Activated T-cell treated with anti-CD3 and anti-CD28 coated beads, Interleukin-2, amount 50 U/mL, for 72 hours (primary cell): ENCODE results near the gene NFATC1. TPM values are rescaled to one million over a fixed set of nuclear protein-coding genes. Genes with fewer than 3 reads are reported as not detected.

Experiments used
- ATAC-seq, 2 donors: fragments of 150-1000 bp; cut with Tn5 transposase; replicated peaks in 1 of 2; 2 replicates each; pipeline ENCODE4 v1.10.0; 2021; ENCODE audit warnings: moderate library complexity in 2 of 2, mild to moderate bottlenecking in 1 of 2
- DNase-seq, 2 donors: peaks; one replicate each; pipeline ENCODE4 v3.0.0; 2021 to 2022; ENCODE audit warnings: mixed read lengths in 1 of 2
- H3K27ac Mint-ChIP-seq: one replicate; pipeline ENCODE4 v1.8.0; 2022; ENCODE audit warnings: mild to moderate bottlenecking, moderate library complexity, mixed read lengths
- H3K27me3 Mint-ChIP-seq: one replicate; pipeline ENCODE4 v1.8.0; 2022; ENCODE audit warnings: low read depth, mixed read lengths
- H3K36me3 Mint-ChIP-seq, 2 donors: one replicate each; pipeline ENCODE4 v1.8.0; 2022; ENCODE audit warnings: mixed read lengths in 2 of 2, mild to moderate bottlenecking in 1 of 2; ENCODE audit not compliant: insufficient read depth in 2 of 2
- H3K4me1 Mint-ChIP-seq: one replicate; pipeline ENCODE4 v1.8.0; 2022; ENCODE audit warnings: low read depth, mixed read lengths
- H3K4me3 Mint-ChIP-seq, 2 donors: one replicate each; pipeline ENCODE4 v1.8.0; 2022; ENCODE audit warnings: mild to moderate bottlenecking in 2 of 2, mixed read lengths in 2 of 2, moderate library complexity in 2 of 2
- H3K9me3 Mint-ChIP-seq, 2 donors: one replicate each; pipeline ENCODE4 v1.8.0; 2022; ENCODE audit warnings: mixed read lengths in 2 of 2
- total RNA-seq, 2 donors: library from RNA; stranded (reverse); gene quantifications; one replicate each; pipeline ENCODE4 v1.2.3, GENCODE V29; 2022

NFATC1 gene
- total RNA-seq, 2 donors from 2014 or later: 70.4 to 86.0 TPM

DNA sequence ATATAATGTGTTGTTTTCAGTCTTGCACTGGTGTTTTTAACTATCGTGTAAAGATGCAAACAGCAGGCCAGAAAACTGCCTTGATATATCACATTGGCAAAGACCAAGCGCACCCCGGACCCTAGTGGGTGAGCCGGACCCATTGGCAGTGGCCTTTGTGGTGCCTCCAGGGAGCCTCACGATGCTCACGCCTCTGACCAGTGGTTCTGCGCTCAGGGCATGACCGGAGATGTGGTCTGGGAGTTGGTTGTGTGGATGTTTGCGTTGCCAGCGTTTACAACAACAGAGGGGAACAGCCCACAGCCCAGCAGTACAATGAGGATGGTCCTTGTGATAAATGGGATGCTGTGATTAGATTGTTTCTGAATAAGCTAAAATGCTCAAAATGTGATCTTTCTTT is 32.6 kb downstream of the NFATC1 start:
- ATAC-seq (no peak), DNase-seq (no peak)
- H3K27ac Mint-ChIP-seq: no peak overlapping the region
- no peak overlapping the region for H3K4me3 Mint-ChIP-seq
- peaks cover 25% of the 10 kb centered on the region for H3K4me1 Mint-ChIP-seq
- no peaks in the 10 kb centered on the region for H3K27me3 Mint-ChIP-seq
- peaks cover 8 to 14% of the 10 kb centered on the region in 2 donors for H3K36me3 Mint-ChIP-seq
- H3K9me3 Mint-ChIP-seq: no peaks in the 10 kb centered on the region

DNA sequence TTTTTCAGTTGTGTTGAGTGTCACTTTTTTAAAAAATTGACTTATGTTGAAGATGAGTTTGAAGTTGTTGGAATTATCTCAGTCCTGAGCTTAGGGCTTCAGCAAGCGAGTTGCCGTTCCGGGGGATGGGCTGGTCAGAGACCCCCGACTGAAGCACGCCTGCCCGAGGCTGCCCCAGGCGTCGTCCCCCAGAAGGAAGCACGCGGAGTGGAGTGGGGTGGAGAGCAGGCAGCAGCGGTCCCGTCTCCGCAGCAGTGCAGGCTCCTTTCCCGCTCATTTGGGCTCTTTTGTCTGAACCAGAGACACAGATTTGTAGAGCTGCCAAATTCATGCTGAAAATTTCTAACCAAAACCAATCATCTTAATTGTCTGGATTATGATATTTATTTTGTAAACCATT is 33.7 kb downstream of the NFATC1 start:
- H3K4me1 Mint-ChIP-seq: peaks cover 22% of the 10 kb centered on the region
- DNase-seq: no peak
- ATAC-seq: no peak
- no peak overlapping the region for H3K27ac Mint-ChIP-seq
- H3K27me3 Mint-ChIP-seq: no peaks in the 10 kb centered on the region
- no peaks in the 10 kb centered on the region for H3K9me3 Mint-ChIP-seq
- no peak overlapping the region for H3K4me3 Mint-ChIP-seq
- H3K36me3 Mint-ChIP-seq: peaks cover 7 to 12% of the 10 kb centered on the region in 2 donors

DNA sequence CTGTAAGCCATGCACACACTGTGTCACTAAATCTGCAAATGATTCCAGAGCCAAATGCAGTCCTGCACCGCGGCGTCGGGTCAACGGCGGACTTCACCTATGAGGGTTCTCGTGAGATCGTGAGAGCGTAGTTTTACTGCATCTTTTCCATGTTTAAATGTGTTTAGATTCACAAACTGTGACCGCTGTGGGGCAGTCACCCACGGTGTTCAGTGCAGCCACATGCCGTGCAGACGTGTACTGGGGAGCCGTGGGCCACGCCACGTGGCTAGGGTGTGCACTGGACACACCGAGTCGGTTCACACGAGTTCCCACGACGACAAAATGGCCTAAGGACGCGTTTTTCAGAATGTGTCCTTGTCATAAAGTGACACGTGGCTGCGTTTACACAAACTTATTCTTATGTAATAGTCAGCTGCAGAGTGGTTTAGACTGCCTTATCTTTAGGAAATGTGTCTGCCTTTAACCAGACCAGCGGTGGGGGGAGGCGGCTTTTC is 34.1 kb downstream of the NFATC1 start:
- Mint-ChIP-seq H3K4me3 (no peak overlapping the region), H3K27ac (no peak overlapping the region), H3K36me3 (peaks cover 3 to 8% of the 10 kb centered on the region in 2 donors), H3K4me1 (peaks cover 22% of the 10 kb centered on the region), H3K27me3 (no peaks in the 10 kb centered on the region), H3K9me3 (no peaks in the 10 kb centered on the region)
- no peak for ATAC-seq
- DNase-seq: no peak

DNA sequence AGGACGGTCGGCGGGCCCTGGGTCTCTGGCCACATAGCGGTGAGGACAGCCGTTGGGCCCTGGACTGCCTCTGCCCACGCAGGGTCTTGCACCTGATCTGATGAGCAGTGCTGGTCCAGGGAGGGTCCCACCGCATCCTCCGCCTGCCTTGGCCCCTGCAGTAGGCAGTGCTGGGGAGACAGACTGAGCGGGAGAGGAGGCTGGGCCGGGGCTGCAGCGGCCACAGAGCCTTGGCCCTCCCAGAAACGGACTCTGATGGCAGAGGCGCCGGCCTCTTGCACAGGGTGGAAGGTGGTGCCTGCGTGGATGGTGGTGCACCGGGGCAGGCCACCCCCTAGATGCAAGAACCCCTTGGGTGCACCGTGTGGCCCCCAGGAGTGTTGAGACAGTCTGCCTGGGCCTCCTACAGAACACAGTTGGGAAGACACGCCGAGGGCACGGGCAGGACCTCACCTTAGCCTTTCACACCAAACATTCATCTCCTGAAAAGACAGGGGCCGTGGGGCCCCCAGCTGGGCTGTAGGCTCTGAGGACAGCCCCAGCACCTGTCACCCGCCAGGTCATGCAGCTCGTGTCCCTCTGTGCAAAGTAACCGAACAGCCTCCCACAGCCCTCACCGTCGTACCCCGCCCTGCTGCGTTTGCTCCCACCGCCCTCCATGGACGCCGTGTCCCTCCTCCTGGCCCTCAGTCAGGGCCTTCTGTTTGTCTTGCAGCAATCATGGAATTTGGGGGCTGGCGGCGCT is 36.8 kb downstream of the NFATC1 start:
- Mint-ChIP-seq H3K9me3 (no peaks in the 10 kb centered on the region), H3K4me3 (no peak overlapping the region), H3K36me3 (peaks cover 7 to 9% of the 10 kb centered on the region in 2 donors), H3K27me3 (no peaks in the 10 kb centered on the region), H3K4me1 (peaks cover 27% of the 10 kb centered on the region), H3K27ac (no peak overlapping the region)
- no peak for ATAC-seq
- DNase-seq: no peak

DNA sequence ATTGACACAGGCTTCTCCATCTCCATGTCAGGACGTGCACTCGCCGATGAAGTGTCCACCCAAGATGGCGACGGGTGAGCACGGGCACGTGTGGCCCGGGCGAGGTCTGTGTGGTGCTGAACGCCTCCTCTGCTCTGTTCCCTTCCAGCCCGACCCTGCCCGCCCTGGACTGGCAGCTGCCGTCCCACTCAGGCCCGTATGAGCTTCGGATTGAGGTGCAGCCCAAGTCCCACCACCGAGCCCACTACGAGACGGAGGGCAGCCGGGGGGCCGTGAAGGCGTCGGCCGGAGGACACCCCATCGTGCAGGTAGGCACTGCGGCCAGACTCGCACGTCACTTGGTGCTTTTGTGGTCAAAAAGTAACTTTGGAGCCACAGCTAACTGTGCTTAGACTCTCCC is 37.7 kb downstream of the NFATC1 start:
- Mint-ChIP-seq H3K4me1 (peaks cover 34% of the 10 kb centered on the region), H3K4me3 (no peak overlapping the region), H3K9me3 (no peaks in the 10 kb centered on the region), H3K27me3 (no peaks in the 10 kb centered on the region), H3K27ac (no peak overlapping the region), H3K36me3 (peaks cover 9 to 14% of the 10 kb centered on the region in 2 donors)
- DNase-seq (no peak), ATAC-seq (no peak)

DNA sequence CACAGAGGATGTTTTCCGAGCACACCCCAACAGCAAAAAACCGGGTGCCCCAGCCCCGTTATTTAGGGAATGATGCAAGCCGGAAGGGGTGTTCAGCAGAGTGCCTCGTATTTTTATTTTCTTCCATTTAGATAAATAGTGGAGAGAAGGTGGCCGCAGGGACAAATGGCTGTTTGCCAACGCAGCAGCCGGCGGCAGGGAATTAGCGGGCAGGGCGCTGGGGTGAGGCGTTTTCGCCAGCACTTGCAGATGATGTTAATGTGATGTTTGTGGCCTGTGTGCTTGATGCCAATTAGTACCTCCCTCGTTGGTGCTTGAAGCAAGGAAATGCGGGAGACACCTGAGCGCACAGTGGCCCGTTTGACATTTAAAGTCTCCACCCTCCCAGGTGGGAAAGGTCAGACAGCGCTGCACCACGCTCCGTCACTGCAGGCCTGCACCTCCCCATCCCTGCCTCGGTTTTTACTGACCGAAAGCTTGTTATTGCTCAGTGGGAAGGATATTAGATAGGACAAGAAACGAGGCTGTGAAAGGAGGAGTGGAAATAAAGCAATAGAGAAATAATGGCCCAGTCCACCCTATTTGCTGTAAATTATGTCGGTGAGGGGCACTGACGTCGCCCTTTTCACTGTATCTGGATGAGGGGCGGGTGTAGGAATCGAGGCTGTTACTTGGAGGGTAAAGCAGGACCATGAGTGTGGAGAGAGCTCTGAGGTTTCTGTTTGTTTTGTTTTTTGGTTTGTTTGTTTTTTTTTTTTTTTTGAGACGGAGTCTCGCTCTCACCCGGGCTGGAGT is 39.1 kb downstream of the NFATC1 start:
- Mint-ChIP-seq H3K36me3 (peaks cover 11 to 14% of the 10 kb centered on the region in 2 donors), H3K4me1 (peaks cover 41% of the 10 kb centered on the region), H3K9me3 (no peaks in the 10 kb centered on the region), H3K4me3 (peak overlapping the region; percentile 32 to 59), H3K27me3 (no peaks in the 10 kb centered on the region), H3K27ac (peak overlapping the region; percentile 69)
- no peak for DNase-seq
- ATAC-seq: no peak

DNA sequence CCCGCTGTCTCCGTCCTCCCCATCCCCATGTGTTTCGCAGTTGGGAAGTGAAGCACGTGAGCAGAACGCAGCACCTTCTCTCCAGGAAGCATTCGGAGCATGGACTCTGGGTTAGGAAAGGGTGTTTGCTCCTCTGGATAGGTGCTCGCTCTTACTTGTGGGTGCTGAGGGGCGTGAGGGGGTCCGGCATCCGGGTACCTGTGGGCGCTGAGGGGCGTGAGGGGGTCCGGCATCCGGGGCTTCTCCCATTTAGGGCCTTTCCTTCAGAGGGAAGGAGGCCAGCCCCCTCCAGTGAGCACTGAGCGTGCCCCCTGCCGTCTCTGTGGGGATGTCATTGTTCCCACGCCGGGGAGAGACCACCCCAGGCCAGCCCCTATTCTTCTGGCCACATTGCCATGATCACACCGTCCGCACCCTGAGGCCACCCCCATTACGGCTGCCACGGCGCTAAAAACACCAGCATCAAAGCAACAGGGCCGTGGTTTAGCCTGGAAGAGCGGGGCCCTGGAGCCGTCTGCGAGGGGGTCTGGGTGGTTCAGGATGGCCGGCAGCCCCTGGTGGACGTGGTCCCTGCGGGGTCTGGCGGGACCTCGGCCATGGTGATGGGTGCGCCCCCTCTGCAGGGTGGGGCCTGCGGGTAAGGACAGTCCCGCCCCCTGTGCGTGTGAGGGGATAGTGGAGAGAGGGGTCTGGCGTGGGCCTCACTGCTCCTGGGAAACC is 41.0 kb downstream of the NFATC1 start:
- Mint-ChIP-seq H3K27ac (no peak overlapping the region), H3K9me3 (no peaks in the 10 kb centered on the region), H3K4me3 (no peak overlapping the region), H3K4me1 (peaks cover 48% of the 10 kb centered on the region), H3K36me3 (peaks cover 13 to 14% of the 10 kb centered on the region in 2 donors), H3K27me3 (no peaks in the 10 kb centered on the region)
- no peak for DNase-seq
- no peak for ATAC-seq

DNA sequence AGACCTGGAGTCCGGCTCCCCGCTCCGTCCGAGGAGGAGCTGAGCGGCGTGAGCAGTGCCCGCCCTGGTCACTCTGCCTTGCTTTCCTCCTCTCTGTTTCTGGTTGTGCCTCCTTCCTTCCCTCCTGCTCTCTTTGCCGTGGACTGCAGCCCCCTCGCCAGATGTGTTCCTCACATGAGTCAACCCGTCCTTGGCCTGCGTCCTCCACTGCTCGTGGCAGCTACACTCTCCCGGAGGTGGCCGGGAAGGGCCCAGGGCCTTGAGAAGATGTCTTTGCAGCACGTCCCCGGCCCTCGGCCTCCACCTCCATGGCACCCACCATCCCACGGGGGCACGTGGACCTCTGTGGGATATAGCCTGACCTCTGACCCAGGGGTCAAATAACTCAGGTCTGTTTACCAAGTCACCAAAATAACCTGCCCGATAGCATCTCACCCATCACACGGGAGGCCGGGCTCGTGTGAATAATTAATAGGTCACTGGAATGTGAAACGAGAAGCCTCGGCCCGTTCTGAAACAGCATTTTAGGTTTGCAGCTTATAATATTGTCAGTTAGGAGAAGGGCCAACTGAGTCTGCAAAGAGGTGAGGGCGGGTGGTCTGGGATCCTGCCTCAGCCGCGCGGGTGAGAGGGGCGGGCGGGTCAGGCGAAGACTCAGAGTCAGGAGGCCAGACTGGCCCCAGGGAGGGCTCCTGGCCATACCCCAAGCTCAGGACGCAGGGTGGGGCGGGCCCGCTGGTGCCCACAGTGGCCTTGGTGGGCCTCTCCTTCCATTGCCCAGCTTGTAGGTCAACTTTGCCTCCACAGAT is 42.6 kb downstream of the NFATC1 start:
- ATAC-seq (no peak), DNase-seq (no peak)
- peaks cover 50% of the 10 kb centered on the region for H3K4me1 Mint-ChIP-seq
- no peaks in the 10 kb centered on the region for H3K27me3 Mint-ChIP-seq
- no peaks in the 10 kb centered on the region for H3K9me3 Mint-ChIP-seq
- H3K36me3 Mint-ChIP-seq: peaks cover 13 to 14% of the 10 kb centered on the region in 2 donors
- no peak overlapping the region for H3K4me3 Mint-ChIP-seq
- H3K27ac Mint-ChIP-seq: peak overlapping the region; percentile 24

DNA sequence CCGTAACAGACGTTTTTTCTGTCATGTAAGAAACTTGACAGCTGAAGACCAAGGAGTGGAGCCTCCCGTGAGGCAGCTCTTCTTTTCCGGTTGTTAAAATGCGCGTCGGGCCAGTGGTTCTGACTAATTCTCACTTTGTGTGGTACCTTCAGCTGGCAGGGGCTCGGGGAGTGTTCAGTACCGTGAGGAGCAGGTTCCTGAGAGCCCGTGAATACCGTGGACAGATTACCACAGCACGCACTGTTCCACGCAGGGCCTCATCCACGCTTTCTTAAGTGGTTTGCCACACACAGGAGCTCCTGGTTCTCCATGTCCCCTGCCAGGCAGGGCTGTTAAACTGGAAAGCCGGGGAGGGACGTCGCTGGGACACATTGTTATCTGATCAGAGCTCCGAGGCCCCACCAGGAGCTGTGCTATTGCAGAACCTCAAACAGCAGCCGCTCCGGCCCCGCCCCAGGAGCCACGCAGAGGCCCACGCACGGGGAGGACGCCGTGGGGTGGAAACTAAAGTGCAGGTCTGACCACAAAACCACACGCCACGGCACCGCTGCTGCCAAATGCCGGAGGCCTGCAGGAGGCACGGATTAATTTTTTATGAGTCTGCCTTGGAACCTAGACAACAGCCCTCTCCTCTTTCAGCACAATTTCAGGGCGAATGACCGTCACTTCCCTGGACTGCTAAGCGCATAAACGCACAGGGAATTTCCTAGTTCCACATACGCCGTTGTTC is 43.3 kb downstream of the NFATC1 start:
- no peaks in the 10 kb centered on the region for H3K9me3 Mint-ChIP-seq
- H3K4me3 Mint-ChIP-seq: no peak overlapping the region
- peak overlapping the region; percentile 24 for H3K27ac Mint-ChIP-seq
- peak in 1 of 2 donors; percentile 28 for DNase-seq
- H3K27me3 Mint-ChIP-seq: no peaks in the 10 kb centered on the region
- no peak for ATAC-seq
- H3K4me1 Mint-ChIP-seq: peaks cover 50% of the 10 kb centered on the region
- peaks cover 13 to 14% of the 10 kb centered on the region in 2 donors for H3K36me3 Mint-ChIP-seq

DNA sequence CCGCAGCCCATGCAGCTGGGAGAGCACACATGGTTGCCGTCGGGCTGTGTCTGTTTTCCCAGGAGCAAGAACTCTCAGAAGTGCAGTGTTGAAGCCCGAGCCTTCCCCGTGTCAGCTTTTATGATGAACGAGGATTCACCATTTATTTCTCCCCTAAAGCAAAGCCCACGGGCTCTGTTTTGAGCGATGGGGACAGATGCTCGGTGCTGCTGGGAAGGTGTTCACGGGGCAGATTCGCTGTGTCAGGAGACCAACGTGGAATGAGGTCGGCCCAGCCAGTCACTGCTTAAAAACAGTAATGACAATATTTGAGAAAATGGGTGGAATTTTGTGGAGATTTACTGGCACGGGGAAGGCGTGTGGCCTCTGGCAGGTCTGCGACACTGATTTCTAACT is 43.9 kb downstream of the NFATC1 start:
- no peak for ATAC-seq
- Mint-ChIP-seq H3K27me3 (no peaks in the 10 kb centered on the region), H3K4me1 (peaks cover 48% of the 10 kb centered on the region), H3K4me3 (no peak overlapping the region), H3K27ac (no peak overlapping the region), H3K9me3 (no peaks in the 10 kb centered on the region), H3K36me3 (peaks cover 13 to 14% of the 10 kb centered on the region in 2 donors)
- no peak for DNase-seq

DNA sequence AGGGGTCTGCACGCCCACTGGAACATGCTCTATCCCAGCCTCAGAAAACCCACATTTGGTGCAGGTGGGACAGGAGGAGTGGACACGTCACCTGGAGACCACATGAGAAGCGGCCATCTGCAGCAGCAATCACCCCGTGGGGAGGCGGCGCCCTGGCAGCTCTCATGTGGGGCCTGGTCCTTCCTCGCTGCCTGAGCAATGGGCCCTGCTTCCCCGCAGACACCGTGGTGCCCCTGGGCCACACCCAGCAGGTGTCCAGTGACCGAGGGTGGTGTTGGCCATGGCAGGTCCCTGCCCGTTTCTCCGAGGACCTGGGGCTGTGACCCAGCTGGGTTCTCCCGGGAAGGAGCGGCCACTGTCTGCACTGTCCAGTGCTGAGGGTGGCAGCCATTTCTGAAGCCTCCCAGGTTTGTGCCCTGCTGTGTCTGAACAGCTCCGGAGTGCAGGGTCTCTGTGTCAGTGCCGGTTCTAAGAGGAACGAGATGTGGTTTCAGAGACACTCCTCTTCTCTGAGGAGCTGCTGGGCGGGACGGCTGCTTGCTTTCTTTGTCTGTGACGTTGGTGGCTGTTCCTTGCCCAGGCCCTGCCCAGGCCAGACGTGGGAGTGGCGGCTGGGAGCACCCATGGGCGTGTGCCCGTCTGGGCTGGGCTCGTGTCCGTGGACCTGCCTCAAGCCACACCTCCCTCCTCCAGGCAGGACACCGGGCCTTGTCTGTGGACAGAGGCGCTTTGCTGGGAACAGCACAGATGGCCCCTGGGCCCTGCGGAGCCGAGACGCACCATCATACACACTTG is 44.8 kb downstream of the NFATC1 start:
- no peaks in the 10 kb centered on the region for H3K27me3 Mint-ChIP-seq
- H3K36me3 Mint-ChIP-seq: peaks cover 7 to 10% of the 10 kb centered on the region in 2 donors
- peaks cover 39% of the 10 kb centered on the region for H3K4me1 Mint-ChIP-seq
- H3K9me3 Mint-ChIP-seq: no peaks in the 10 kb centered on the region
- no peak overlapping the region for H3K27ac Mint-ChIP-seq
- DNase-seq: no peak
- H3K4me3 Mint-ChIP-seq: no peak overlapping the region
- no peak for ATAC-seq
